Measurements from ENCODE around the gene POLR3F.

Gene POLR3F

DNA sequence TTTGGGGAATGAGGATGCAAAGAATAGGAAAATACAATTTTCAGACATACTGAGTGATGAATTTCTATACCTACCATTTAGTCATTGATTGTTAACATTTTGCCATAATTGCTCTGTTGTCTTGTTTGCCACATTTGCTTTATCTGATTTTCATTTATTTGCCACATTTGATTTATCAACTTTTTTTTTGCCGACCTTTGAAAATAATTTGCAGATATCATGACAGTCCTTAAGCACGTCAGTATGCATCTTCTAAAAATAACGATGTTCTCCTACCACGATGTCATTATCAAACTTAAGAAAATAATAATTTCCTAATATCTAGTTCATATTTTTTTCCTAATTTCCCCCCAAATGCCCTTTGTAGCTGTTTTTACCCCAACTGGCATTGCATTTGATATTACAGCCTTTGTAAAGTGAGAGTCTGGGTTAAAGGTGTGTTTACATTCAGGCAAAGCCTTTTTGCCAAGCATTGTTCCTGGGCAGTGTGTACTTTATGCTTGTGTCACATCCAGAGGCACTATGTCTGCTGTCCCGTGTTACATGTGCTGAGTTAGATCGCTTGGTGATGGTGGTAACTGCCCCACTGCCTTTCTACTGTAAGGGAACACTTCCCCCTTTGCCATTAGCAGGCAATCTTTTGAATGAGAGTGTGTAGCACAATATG, 66.9 kb downstream of the POLR3F start:
- no peak overlapping the region for H3K27ac ChIP-seq
- no peak for TF ChIP-seq ZFX (IDR thresholded peaks at IDR 0.05; ENCODE audit: borderline replicate concordance)
- TF ChIP-seq, protein P1, sequence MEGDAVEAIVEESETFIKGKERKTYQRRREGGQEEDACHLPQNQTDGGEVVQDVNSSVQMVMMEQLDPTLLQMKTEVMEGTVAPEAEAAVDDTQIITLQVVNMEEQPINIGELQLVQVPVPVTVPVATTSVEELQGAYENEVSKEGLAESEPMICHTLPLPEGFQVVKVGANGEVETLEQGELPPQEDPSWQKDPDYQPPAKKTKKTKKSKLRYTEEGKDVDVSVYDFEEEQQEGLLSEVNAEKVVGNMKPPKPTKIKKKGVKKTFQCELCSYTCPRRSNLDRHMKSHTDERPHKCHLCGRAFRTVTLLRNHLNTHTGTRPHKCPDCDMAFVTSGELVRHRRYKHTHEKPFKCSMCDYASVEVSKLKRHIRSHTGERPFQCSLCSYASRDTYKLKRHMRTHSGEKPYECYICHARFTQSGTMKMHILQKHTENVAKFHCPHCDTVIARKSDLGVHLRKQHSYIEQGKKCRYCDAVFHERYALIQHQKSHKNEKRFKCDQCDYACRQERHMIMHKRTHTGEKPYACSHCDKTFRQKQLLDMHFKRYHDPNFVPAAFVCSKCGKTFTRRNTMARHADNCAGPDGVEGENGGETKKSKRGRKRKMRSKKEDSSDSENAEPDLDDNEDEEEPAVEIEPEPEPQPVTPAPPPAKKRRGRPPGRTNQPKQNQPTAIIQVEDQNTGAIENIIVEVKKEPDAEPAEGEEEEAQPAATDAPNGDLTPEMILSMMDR (IDR thresholded peaks at IDR 0.05): no peak
